ENCODE measurements around the gene RUNX1.
"Not testable (repeated sequence)": the region's sequence is repeated elsewhere in the genome, so short reads cannot be mapped to it uniquely, and the experiment has no call there.

RUNX1 gene

GRCh38 chr21:34960687-34961086, 88.4 kb downstream of the RUNX1 start:
- DNase-seq (ENCODE audit: low spot score): no peak
- H3K4me3 ChIP-seq: no peak overlapping the region
- H3K27ac ChIP-seq: no peak overlapping the region
- TF ChIP-seq CTCF (IDR thresholded peaks at IDR 0.05): no peak

- Histone ChIP-seq H3K4me3 (no peak overlapping the region), H3K27ac (no peak overlapping the region)
- no peak for DNase-seq (ENCODE audit: low spot score)
- TF ChIP-seq CTCF (IDR thresholded peaks at IDR 0.05): no peak
Observed at GRCh38 chr21:34959607-34960006, 89.5 kb downstream of the RUNX1 start.

GRCh38 chr21:34958040-34958439, 91.1 kb downstream of the RUNX1 start:
- Histone ChIP-seq H3K4me3 (no peak overlapping the region), H3K27ac (no peak overlapping the region)
- DNase-seq (ENCODE audit: low spot score): no peak
- TF ChIP-seq CTCF (IDR thresholded peaks at IDR 0.05): no peak

GRCh38 chr21:34956416-34957316, 92.4 kb downstream of the RUNX1 start:
- Histone ChIP-seq H3K4me3 (no peak overlapping the region), H3K27ac (no peak overlapping the region)
- DNase-seq (ENCODE audit: low spot score): no peak
- no peak for TF ChIP-seq CTCF (IDR thresholded peaks at IDR 0.05)

- H3K4me3 ChIP-seq: no peak overlapping the region
- TF ChIP-seq CTCF (IDR thresholded peaks at IDR 0.05): no peak
- H3K27ac ChIP-seq: no peak overlapping the region
- DNase-seq (ENCODE audit: low spot score): no peak
Observed at GRCh38 chr21:34953950-34954349, 95.2 kb downstream of the RUNX1 start.

- TF ChIP-seq CTCF (IDR thresholded peaks at IDR 0.05): no peak
- DNase-seq (ENCODE audit: low spot score): no peak
- no peak overlapping the region for H3K4me3 ChIP-seq
- H3K27ac ChIP-seq: no peak overlapping the region
Observed at GRCh38 chr21:34952701-34953100, 96.4 kb downstream of the RUNX1 start.

GRCh38 chr21:34951868-34952267, 97.2 kb downstream of the RUNX1 start:
- H3K4me3 ChIP-seq; DNase-seq (ENCODE audit: low spot score): not testable (repeated sequence)

More at GRCh38 chr21:34951868-34952267, 97.2 kb downstream of the RUNX1 start:
- not testable (repeated sequence) for H3K27ac ChIP-seq
